GM18507 (cell line): Measurements from ENCODE around the gene LPP.

ENCODE experiments used
- DNase-seq: peaks from one replicate; pipeline ENCODE4 v3.0.0; 2011; ENCODE audit warnings: low read depth; ENCODE audit not compliant: insufficient read length; ENCODE audit errors: extremely low spot score
- FAIRE-seq: peaks from 2 replicates; lab custom pipeline; 2011; peaks lifted over from hg19 to GRCh38; lab: Jason Lieb, UNC

Gene LPP

DNA sequence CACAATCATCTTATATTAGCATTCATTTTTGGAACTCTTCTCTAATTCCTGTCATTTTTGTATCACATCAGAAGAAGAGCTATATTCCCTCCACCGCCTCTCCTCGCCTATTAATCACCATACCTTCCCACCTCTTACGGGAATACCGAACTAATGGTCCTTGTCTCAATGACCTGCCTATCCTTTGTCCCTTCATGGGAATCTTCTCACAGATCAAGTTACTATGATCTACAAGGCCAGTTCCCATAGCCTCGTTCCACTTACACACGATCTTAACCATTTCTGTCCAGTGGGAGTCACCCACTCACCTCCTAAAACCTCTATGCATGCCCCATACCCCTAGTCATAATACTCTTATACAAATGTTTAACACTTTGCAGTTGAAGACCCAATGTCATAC is 675.2 kb downstream of the LPP start:
- no peak for DNase-seq
- FAIRE-seq, result no peak

DNA sequence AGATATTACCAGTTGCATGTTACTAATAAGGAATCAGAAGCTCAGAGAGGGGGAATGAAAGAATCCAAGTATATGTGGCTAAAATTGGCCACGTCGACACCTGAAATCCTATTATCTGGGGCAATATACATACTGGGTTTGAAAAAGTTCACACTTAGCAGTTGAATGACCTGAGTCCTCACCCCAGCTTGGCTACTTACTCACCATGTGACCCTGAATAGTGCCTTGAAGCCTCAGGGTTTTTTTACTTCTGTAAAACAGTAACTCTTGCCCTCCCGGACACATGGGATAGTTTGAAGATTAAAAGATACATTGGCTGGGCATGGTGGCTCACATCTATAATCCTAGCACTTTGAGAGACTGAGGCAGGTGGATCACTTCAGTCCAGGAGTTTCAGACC is 675.6 kb downstream of the LPP start:
- FAIRE-seq (no peak), DNase-seq (no peak)

DNA sequence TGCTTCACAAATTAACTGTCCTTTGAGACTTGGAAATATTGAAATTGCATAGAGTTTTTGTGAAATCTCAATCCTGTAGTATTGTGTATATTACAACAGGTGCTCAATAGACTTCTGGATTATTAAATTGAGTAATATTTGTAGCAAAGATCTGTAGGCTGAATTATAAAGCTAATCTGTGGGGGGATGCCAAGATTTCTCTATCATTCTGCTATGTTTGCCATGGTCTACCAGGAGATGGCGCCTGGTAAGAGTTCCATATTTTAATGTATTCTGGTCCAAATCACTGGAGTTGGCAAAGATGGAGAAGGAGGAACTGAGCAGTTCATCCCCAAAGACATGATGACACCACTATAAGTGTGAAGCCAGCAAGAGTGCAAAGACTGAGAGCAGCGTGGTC is 676.9 kb downstream of the LPP start:
- FAIRE-seq, result no peak
- no peak for DNase-seq

DNA sequence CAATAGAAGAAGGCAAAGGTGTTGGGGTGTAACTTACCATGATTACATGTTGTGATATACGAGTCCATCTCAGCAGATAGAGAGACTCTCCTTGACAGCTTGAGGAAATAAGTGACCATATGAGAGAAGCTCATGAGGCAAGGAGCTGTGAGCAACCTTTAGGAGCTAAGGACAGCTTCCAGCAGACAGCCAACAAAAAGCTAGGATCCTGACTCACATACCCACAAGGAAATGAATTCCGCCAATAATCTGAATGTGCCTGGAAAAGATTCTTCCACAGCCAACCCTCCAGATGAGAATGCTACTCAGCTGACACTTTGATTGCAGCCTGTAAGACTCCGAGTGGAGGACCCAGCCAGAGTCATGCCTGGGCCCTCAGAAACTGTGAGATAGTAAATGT is 678.2 kb downstream of the LPP start:
- DNase-seq (no peak), FAIRE-seq (no peak)

DNA sequence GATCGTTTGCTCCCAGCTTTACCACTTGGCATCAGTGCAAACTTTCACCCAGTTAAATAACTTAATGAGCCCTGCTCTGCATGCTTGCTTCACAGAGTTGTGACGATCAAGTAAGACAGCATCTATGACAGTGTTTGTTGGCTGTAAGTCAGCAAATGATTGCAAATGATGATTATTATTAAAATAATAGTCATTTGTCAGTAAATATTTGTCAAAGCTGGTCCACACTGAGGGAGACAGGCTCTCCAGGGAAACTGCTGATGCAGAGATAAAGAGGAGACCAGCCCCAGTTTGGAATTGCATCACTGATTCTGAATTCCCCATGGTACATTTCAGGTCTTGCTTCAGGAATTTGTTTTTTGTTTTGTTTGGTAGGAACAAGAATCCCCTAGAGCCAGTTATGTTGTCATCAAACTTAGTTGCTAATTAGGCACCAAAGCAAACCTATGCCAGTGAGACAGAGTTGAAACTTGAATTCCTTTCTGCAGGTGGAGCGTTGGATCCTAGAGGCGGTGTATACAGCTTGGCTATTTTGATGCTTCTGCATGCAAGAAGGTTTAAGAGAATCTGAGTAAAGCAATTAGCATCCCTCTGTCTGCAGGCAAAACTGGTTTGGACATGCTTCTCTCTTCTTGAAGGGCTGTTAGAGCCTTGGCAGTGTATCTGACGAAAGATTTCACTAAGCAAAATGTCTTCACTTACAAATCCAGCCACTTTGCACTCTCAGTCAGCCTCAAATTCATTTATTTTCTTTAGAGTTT is 679.2 kb downstream of the LPP start:
- FAIRE-seq, result no peak
- DNase-seq, result no peak

DNA sequence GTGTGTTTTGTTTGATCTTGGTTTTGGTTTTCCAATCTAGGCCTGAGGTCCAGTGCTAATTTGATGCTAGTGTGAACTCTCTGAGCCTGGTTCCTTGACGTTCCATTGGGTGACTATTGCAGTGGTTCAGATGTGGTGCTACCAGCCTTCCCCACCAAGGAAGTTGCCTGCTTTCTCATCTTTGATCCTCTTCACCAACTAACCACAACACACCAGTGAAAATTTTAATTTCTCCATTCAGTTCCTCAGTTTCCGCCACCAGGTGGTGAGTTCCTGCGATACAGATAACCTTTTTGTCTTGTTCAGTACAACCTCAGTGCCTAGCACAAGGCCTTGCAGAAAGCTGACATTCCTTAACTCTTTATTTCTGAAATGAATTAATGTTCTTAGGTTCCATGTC is 680.4 kb downstream of the LPP start:
- DNase-seq, result no peak
- no peak for FAIRE-seq

DNA sequence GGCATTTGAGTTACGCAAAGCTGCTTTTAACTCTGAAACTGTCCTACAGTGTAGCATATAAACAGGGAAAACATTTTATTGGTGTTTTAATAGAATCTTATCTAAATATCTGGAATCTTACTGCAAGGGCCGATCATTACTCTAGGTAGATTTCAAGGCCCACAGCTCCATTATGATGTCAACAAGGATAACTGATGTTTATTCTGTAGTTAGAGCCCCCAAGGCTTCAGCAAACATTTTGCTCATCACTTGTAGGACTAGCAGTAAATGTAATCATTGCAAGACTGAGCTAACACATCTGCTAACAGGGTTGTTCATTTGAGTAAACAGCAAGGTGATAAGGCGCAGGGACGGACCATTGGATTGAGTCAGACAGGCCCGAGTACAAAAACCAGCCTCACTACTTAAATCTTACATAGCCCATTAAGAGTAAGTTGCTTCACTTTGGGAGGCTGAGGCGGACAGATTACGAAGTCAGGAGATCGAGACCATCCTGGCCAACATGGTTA is 685.3 kb downstream of the LPP start:
- FAIRE-seq (no peak), DNase-seq (no peak)

DNA sequence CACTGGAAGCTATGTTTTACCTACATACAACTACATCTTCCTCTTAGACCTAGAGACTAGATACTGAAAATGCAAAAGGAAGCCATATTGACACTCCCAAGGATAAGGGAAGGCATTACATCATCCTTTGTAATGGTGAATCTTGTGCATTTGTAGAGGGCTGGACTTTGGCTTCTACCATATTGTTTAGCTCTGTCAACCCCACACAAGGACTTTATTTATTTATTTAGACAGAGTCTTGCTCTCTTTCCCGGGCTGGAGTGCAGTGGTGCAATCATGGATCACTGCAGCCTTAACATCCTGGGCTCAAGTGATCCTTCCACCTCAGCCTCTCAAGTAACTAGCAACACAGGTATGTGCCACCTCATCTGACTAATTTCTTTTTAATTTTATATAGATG is 686.3 kb downstream of the LPP start:
- DNase-seq, result no peak
- no peak for FAIRE-seq

DNA sequence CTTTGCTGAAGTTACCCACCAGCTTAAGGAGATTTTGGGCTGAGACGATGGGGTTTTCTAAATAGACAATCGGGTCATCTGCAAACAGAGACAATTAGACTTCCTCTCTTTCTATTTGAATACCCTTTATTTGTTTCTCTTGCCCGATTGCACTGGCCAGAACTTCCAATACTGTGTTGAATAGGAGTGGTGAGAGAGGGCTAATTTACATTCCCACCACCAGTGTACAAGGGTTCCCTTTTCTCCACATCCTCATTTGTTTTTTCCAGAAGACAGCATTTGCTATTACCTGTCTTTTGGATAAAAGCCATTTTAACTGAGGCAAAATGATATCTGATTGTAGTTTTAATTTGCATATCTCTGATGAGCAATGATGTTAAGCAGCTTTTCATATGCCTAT is 687.9 kb downstream of the LPP start:
- DNase-seq, result no peak
- FAIRE-seq, result no peak

DNA sequence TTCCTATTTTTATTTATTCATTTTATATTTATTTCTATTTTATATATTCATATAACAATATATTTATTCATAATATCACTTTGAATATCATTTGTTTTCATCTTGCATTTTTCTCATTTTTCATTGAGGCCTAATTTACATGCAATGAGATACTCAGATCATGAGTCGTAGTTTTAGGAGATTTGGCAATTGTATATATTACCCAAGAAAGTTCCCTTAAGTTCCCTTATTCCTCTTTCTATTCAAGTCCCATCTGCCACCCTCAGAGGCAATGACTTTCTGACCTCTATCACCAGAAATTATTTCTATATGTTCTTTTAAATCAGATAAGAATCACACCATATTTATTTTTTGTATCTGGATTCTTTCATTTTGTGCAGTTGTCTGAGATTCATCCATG is 688.7 kb downstream of the LPP start:
- FAIRE-seq (no peak), DNase-seq (no peak)

DNA sequence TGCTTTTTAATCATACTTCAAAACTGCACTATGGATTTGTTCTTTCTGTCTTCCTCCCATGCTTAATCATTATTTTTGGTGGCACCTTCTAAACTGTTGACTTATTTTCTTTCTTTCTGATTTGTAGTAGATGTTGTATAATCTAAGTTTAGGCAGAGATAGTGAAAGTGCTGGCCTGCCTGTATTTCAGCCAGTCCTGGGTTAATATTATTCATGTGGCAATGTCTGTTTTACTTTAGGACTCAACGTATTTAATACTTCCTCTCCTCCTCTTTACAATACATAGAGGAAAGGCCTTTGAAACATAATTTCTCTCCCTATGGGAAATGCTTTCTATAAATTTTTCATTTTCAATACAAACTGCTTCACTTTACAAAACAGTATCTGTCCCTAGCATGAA is 690.1 kb downstream of the LPP start:
- no peak for FAIRE-seq
- DNase-seq, result no peak

DNA sequence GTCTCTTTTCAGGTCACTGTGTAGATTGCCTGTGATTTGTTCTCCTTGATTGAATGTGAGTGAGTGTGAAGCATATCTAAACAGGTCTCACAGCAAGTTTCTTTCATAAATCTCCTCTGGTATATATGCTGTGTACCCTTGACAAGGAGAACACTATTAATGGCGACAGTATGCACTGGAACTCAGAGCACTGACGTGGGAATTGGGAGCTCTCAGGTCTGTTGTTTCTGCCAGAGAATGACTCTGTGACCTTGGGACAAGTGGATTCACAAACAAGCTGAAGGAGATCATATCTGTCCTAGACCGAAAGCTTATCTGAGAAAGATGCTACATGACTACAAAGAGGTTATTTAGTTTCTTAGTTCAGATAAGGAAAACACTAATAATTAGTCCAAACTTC is 691.6 kb downstream of the LPP start:
- FAIRE-seq (no peak), DNase-seq (no peak)

DNA sequence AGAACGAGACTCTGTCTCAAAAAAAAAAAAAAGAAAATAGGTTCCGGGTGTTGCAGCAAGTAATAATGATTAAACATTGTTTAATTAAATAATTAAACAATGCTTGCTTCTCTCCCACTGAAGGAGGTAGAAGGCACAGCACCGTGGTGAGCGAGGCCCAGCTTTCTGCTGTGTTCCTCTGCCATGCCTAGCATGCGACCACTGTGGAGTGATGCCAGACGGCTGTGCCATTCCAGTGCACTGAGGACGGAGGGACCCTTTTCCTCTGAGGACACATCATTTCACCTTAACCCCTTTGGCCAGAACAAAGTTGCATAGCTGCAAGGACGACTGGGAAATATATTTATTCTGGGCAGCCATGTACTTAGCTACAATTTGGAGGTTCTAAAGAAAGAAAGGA is 695.0 kb downstream of the LPP start:
- DNase-seq (no peak), FAIRE-seq (no peak)

DNA sequence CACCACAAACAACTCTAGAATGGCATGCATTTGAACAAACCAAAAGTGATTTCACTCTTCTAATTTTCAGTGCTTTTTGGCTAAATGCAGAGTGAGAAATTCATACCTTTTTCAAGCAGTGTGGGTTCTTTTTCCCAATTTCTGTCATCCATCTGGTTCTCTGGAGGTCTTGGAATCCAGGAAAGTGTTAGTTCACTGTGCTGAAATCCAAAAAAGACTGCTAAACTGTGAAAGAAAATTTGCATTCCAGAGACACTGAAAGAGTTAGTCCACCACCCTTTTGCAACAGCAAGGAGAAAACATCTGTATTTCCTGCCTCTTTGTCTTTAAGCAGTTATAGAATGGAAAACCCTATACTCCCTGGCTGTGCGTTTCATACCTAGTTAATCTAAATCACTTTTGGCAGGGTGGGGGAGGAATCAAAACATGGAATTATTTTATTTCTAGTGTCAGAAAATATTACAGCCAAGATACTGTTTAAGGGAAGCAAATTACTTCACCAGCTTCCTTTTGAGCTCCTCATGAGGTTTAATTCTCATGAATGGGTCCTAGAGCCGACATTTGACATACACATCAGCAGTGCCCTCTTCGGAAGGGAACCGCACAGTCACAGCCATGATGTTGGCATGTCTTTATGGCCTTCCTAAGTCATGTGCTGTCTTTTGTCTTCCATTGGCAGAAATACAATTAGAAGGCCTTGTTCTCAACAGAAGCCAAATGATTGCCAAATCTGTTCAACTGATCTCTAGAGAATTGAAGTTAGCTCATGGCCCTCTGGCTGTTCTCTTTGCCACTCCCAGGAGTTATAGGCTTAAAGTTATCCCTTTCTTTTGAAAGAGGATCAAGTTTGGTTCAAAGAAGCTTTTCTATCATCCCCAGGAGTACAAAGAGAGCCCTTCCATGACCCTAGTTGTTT is 700.2 kb downstream of the LPP start:
- FAIRE-seq, result no peak

DNA sequence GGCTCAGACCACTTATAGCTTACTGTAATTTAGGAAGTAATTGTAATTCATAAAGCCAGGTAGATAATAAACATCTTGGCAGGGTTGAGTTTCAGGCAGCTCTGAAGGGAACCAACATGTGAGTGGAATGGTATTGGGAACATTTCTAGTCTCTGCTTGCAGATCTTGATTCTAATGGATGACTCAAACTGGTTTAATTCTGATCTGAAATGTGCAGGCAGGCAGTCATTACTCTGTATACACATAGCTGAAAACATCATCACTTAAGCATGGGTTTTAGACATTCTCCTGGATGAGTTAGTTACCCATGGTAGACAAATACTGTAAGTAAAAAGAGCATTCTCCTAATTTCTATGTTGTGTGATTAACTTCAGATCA is 700.8 kb downstream of the LPP start:
- FAIRE-seq (no peak), DNase-seq (no peak)

More for the DNA sequence above, 700.2 kb downstream of the LPP start:
- DNase-seq, result no peak

DNA sequence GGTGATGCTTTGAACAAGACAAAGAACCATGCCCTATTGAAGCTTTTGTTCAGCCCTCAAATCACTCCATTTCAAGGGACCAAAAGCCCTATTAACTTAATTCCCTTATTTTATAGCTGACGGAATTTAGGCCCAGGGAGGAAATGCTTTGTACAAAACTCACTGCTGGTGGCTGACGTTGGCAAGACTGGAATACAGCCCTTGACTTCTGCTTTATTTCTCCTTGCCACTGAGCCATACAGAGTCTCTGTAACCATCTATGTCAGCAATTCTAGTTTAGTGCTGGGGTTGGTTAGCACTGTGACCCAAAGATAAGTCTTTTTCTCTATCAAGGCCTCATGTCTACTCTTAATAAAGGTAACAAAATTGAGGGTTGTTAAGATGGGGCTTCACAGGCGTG is 701.7 kb downstream of the LPP start:
- DNase-seq (no peak), FAIRE-seq (no peak)

DNA sequence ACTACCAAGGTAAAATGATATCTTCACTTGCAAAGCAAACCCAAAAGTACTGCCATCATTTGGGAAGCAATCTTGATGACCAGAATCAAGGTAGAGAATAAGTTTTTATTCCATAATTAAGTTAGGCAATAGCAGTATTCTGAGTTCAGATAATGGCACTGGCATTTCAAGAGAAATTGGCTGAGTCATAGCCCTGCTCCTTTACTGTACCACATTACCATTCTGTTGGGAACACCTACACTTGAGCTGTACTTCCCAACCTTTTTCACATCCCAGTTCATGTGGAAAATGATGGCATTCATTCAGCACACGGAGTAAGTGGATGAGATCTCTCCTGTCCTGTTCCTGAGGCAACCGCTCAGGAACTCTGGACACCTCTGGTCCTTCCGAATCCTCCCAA is 706.2 kb downstream of the LPP start:
- DNase-seq, result no peak
- no peak for FAIRE-seq

DNA sequence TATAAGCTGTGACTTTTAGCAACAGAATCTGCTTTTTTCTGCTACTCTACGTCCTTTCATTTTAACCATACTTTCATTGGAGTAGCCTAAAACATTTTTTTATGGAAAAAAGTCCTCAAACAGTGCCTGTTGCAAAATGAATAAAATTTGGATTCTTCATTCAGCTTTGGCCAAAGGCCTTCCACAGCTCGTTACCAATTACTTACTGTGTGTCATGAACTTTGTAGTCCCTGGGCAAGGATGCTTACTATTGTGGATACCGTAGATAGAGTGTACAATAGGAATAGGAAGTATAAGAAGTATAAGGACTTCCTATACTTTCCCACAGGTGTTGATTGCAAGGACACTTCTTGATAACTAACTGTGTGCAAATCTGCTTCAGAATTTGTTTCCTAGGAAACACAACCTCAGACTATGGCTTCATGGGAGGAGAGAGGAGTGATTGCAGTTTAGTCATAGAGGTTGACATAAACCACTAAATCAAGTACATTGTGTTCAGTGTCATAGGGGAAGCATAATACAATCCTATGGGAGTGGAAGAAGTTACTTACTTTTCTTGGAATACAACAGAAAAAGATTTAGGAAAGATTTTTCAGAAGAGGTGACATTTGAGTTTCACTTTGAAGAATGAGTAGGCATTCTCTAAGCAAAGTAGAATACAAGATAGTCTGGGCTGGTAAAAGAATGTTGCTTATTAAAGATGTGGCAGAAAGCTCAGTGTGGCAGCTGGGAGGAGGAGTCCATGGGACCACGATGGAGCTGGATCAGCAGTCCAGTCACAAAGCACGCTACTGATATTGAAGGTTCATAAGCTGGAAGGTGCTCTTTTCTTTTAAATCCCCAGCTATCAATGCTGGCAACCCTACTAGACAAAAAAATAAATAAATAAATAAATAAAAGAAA is 708.1 kb downstream of the LPP start:
- DNase-seq, result no peak
- FAIRE-seq, result no peak

DNA sequence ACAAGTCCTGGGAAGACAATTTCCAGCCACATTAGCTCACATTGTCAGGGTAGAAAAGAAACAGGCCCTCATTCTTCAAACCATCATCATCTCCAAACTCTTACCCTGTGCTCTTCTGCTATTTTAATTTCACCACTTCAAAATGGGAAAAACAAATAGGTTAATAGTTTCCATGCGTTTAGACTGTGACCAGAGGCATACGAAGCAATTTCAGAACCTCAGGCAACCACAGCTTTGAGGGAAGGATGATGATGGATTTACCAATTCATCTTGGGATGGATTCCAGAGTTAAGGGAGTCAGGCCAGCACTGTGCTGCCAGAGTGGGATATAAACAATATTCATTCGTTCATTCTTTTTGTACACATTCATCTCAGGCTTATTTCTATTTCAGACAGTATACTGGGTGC is 710.0 kb downstream of the LPP start:
- FAIRE-seq, result no peak
- no peak for DNase-seq
